HS-5 (cell line): ENCODE results near the gene SERPINE1.
"Not testable (repeated sequence)": the region's sequence is repeated elsewhere in the genome, so short reads cannot be mapped to it uniquely, and the experiment has no call there.

Experiments used
- DNase-seq: peaks from one replicate; pipeline ENCODE4 v3.0.0-alpha.2; 2012; ENCODE audit warnings: low read depth

Gene SERPINE1

GRCh38 chr7:101102026-101102425 lies 24.9 kb upstream of the SERPINE1 start:
- no peak for DNase-seq

DNA sequence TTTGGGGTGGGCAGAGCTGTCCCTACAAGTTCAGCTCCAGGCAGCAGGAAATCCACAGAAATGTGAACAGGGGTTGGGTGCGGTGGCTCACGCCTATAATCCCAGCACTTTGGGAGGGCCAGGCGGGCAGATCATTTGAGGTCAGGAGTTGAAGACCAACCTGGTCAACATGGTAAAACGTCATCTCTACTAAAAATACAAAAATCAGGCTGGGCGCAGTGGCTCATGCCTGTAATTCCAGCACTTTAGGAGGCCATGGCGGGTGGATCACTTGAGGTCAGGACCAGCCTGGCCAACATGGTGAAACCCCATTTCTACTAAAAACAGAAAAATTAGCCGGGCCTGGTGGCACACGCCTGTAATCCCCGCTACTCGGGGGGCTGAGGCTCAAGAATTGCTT lies 23.2 kb upstream of the SERPINE1 start:
- DNase-seq = not testable (repeated sequence)

DNA sequence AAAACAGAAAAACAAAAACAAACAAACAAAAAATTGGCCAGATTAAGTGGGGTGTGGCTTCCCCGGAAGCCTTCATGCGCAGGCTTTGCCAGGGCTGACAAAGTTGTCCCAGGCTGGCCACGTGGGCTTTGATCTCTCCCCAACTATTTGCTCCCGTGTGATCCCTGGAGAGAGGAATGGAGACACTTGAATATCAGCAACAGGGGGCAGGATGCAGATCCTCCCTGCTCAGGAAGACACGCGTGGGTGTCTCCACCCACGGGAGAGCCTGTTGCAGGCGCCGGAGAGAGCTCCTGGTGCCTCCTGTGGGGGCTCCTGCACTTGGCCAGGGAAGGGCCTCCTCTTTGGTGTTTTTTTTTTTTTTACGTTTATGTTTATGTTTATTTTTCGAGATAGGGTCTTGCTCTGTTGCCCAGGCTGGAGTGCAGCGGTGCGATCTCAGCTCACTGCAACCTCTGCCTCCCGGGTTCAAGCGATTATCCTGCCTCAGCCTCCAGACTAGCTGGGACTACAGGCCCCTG lies 22.7 kb upstream of the SERPINE1 start:
- DNase-seq = no peak

GRCh38 chr7:101104799-101105198 lies 22.1 kb upstream of the SERPINE1 start:
- no peak for DNase-seq

GRCh38 chr7:101105248-101105647 lies 21.7 kb upstream of the SERPINE1 start:
- DNase-seq = not testable (repeated sequence)

GRCh38 chr7:101106386-101106785 lies 20.5 kb upstream of the SERPINE1 start:
- DNase-seq = no peak

- no peak for DNase-seq
Measured at GRCh38 chr7:101108330-101108857, 18.5 kb upstream of the SERPINE1 start.

DNA sequence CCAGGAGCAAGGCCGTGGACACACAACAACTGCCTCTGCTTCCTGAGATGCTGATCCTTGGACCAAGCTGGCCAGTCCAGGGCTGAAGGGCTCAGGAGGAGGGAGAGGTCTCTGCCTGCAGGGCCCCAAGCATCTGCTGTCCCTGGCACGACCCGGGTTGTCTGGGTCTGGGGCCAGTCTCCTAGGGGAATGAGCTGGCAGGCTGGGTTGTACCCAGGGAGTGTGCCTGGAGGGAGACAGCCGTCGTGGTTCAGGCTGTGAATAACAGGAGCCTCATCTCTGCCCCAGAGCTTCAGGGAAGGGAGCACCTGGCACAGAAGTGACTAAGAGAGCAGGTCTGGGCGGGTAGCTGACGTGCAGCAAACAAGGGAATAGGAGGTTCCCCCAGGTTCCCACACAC lies 17.9 kb upstream of the SERPINE1 start:
- no peak for DNase-seq

- DNase-seq = no peak
Measured at GRCh38 chr7:101109368-101109767, 17.5 kb upstream of the SERPINE1 start.

DNA sequence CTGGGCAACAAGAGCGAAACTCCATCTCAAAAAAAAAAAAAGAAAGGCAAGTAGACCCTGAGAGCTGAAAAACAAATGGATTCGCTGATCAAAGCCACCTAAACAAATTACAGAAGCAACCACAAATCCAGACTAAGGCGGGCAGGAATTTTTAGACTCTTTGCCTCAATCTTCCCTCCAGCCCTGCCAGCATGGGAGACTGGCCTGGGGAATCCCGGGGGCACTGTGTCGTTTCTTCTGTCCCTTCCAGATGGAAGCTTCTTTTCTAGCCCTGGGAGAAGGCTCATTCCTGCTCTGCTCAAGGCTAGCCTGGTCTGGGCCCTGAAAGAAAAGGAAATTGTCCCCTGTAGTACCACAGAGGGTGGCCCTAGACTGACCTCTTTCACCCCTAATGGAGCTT lies 15.6 kb upstream of the SERPINE1 start:
- no peak for DNase-seq

DNA sequence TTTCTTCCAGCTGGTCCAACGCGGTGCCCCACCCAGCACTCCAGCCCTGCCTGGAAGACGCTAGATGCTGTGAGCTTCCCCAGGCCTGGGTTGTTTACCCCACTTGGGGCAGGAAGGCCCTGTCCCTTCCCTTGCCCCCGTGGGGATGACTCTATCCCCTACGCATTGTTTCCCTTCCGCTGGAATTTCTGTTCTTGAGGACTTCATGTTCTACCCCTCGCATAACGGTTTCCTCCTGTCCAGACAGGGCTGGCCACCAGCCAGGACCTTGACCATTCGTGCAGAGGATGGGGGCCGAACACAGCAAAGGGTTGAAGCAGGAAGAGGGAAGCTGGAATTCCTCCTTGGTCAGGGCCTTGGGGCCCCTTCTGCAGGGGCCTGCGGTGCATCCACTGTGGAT lies 14.7 kb upstream of the SERPINE1 start:
- no peak for DNase-seq

DNA sequence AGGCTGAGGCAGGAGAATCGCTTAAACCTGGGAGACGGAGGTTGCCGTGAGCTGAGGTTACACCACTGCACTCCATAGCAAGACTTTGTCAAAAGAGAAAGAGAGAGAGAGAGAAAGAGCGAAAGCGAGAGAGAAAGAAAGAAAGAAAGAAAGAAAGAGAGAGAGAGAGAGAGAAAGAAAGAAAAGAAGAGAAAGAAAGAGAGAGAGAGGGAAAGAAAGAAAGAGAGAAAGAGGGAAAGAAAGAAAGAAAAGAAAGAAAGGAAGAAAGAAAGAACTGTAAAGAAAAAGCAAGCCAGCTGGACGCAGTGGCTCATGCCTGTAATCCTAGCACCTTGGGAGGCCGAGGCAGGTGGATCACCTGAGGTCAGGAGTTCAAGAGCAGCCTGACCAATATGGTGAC lies 13.8 kb upstream of the SERPINE1 start:
- DNase-seq = not testable (repeated sequence)

- no peak for DNase-seq
Measured at GRCh38 chr7:101113836-101114235, 13.1 kb upstream of the SERPINE1 start.

DNA sequence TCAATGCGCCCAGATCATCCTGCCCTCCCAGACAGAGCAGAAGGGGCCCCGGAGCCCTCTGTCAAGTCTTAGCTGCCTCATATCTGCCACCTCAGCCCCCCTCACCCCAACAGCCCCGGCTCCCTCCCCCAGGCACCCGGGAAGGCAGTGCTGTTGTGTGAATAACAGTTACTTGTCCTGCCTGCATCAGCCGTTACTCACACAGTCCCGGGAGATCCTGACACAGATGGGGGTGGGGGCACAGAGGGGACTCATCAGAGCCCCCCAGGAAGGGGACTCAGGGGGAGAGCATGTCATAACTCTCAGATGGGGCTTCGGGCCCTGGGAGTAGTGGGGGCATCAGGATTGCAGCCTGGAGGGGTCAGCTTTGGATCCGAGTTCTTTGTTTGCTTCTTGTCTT lies 12.4 kb upstream of the SERPINE1 start:
- no peak for DNase-seq

GRCh38 chr7:101115215-101115614 lies 11.7 kb upstream of the SERPINE1 start:
- DNase-seq = no peak

- DNase-seq = no peak
Measured at GRCh38 chr7:101116898-101117297, 10.0 kb upstream of the SERPINE1 start.

- DNase-seq = no peak
Measured at GRCh38 chr7:101118856-101119255, 8.0 kb upstream of the SERPINE1 start.

GRCh38 chr7:101119876-101120275 lies 7.0 kb upstream of the SERPINE1 start:
- DNase-seq = no peak

DNA sequence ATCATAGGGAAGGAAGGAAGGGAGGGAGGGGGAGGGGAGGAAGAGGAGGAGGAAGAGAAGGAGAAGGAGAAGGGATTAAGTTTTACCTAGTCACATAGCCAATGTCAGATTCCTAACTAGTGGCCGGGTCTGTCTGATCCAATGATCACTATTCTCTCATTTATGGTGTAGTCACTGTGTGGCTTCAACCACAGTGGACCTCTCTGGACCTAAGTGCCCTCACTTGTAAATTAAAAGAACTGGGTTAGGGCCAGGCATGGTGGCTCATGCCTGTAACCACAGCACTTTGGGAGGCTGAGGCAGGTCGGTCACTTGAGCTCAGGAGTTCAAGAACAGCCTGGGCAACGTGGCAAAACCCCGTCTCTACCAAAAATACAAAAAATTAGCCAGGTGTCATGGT lies 6.6 kb upstream of the SERPINE1 start:
- DNase-seq = no peak

DNA sequence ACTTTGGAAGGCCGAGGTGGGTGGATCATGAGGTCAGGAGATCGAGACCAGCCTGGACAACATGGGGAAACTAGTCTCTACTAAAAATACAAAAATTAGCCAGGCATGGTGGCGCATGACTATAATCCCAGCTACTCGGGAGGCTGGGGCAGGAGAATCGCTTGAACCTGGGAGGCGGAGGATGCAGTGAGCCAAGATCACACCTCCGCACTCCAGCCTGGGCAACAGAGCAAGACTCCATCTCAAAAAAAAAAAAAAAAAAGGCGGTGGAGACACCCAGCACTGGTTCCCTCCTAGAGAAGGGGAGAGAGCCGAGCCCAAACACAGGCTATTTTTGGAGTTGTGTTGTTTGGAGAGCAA lies 5.3 kb upstream of the SERPINE1 start:
- DNase-seq = not testable (repeated sequence)

DNA sequence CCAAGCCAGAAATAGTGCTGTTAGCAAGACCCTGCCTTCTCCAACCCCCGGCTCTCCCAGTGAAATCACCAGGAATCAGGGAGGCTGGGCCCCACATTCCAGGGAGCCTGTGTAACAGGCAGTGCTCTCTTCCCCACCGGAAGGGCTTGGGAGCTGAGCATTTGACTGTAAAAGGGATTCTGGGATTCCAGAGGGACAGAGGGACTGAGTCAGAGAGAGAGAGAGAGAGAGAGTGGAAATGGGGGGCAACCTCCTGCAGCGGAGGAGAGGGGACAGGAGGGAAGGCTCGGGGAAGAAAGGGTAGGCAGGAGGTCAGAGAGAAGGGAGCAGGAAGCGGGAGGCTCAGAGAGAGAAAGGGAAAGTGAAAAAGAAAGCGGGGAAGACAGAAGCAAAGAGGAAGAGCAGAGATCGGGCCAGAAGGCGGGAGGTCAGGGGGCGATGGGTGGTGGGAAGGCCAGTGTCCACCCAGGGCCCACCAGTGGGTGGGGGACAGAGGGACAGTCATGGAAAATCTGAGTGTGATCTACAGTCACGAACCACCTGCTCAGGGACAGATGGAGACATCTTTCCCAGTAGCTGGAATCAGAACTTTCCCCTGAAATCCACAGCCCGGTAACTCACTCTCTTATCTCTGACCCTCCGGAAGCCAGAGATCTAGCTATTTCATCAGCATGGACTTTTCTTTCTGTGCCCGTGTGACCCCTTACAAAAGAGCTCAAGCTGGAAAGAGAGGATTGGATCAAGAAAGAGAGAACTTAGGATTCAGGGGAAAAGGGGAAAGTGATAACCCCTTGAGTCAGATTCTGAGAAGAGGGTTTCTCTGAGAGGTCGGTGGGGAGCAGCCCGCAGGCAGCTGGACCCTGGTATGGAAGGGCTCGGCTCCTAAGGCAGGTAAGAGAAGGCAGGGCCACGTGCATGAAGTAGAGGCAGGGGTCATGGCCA lies 4.6 kb upstream of the SERPINE1 start:
- DNase-seq = peak; percentile 87

DNA sequence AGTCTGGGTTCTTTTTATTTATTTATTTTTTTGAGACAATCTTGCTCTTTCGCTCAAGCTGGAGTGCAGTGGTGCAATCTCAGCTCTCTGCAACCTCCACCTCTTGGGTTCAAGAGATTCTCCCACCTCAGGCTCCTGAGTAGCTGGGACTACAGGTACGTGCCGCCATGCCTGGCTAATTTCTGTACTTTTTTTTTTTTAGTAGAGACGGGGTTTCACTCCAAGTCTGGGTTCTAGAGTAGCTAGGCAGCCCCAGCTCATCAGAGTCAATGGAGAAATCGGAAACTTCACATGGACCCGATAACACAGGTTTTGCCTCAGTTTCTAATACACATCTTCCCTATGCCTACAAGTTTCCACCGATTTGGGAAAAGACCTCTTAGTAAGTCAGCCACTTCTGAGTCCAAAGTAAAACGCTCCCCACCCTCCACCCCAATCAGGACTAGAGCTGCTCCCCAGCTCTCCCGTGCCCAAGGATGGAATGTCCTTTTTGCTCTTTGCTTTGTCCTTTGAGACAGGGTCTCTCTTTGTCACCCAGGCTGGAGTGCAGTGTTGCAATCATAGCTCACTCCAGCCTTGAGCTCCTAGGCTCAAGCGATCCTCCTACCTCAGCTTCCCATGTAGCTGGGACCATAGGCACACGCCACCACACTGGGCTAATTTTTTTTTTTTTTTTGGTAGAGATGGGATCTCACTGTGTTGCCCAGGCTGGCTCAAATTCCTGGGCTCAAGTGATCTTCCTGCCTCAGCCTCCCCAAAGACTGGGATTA lies 3.8 kb upstream of the SERPINE1 start:
- no peak for DNase-seq

DNA sequence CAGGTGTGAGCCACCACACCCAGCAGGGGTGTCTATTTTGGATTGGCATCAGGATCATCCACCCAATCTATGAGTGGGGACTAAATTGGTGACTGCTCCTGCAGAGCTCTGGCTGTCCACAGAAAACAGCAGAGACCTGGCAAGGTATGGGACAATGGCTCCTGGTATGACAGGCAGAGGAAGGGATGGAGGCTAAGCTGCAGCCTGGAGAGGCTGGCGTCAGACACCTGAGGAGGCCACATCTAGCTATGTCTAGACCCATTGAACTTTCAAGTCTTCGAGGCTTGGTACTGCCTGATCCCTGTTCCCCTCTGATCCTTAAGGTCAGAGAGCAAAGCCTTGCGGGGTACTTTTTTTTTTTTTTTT lies 3.2 kb upstream of the SERPINE1 start:
- no peak for DNase-seq
